ENCODE results near the gene MMAA. TPM values are rescaled to one million over a fixed set of nuclear protein-coding genes. Genes with fewer than 3 reads are reported as not detected.
"Not testable (repeated sequence)": the region's sequence is repeated elsewhere in the genome, so short reads cannot be mapped to it uniquely, and the experiment has no call there.

Gene MMAA
- polyA plus RNA-seq (ENCODE audit: insufficient read depth in 1 of 5, insufficient read length in 5 of 5, low replicate concordance in 1 of 5), result 1 to 10 TPM; 5.7 to 9.4 (median 7.2) TPM
- long read RNA-seq, donor 1, partial matches to known transcripts, result 0 of 3 reads
- long read RNA-seq, donor 1, other reads (novel, unspliced or antisense), result 0 of 3 reads
- long read RNA-seq, donor 2, full-length matches to known transcripts, result 1 of 1 reads
- long read RNA-seq, donor 2, partial matches to known transcripts, result 0 of 1 reads
- long read RNA-seq, donor 2, other reads (novel, unspliced or antisense), result 0 of 1 reads
- long read RNA-seq, donor 3, full-length matches to known transcripts, result 2 of 2 reads
- long read RNA-seq, donor 3, partial matches to known transcripts, result 0 of 2 reads
- long read RNA-seq, donor 3, other reads (novel, unspliced or antisense), result 0 of 2 reads
- long read RNA-seq, donor 4, result 0 reads
- long read RNA-seq, donor 5, result 0 reads
- long read RNA-seq, donor 6, full-length matches to known transcripts, result 2 of 2 reads
- long read RNA-seq, donor 6, partial matches to known transcripts, result 0 of 2 reads
- long read RNA-seq, donor 6, other reads (novel, unspliced or antisense), result 0 of 2 reads
- long read RNA-seq, donor 7, full-length matches to known transcripts, result 1 of 1 reads
- long read RNA-seq, donor 7, partial matches to known transcripts, result 0 of 1 reads
- long read RNA-seq, donor 7, other reads (novel, unspliced or antisense), result 0 of 1 reads
- long read RNA-seq, donor 8, full-length matches to known transcripts, result 1 of 1 reads
- long read RNA-seq, donor 8, partial matches to known transcripts, result 0 of 1 reads
- long read RNA-seq, donor 8, other reads (novel, unspliced or antisense), result 0 of 1 reads

DNA sequence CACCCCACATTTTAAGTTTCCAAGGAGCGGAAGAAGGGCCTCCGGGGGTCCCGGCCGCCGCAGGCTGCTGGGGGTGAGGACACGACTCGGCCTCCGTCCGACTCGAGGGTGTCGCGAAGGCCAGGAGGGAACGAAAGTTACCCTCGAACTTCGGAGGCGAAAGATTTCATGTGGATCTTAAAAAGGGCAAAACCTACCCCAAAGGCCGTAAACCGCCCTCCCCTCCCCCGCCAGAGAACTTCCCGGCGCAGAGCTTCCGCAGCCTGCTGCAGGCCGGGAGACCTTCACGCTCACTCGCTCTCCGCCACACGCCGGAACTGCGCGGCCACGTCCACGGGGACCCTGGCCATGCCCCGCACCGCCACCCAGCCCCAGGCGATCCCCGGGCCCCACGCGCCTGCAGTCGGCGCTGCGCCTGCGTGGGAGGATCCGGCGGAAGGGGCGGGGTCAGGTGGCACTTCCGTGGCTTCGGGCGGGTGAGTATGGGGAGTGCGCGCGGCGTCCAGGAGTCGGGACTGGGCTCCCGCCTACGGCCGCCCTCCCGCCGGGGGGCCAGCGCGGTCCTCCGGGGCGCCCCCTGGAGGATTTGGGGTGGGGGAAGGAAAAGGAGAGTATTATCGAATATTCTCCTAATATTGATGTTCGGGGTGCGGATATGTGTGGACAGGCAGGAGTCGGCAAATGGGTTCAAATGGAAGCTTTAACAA lies at the start of gene MMAA:
Gene MMAA (plus strand): TSS at position 454 of the 707 bp plus-strand sequence. CDS start 19,755 bp downstream, outside the sequence.
- peak; percentile 94 to 95 for DNase-seq

DNA sequence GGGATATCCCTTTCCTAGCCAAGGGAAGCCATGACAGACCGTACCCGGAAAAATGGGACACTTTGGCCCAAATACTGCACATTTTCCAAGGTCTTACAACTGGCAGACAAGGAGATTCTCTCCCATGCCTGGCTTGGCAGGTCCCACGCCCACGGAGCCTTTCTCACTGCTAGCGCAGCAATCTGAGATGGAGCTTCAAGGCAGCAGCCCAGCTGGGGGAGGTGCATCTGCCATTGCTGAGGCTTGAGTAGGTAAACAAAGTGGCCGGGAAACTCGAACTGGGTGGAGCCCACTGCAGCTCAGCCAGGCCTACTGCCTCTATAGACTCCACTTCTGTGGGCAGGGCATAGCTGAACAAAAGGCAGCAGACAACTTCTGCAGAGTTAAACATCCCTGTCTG lies 44.6 kb upstream of the MMAA start:
- not testable (repeated sequence) for DNase-seq

DNA sequence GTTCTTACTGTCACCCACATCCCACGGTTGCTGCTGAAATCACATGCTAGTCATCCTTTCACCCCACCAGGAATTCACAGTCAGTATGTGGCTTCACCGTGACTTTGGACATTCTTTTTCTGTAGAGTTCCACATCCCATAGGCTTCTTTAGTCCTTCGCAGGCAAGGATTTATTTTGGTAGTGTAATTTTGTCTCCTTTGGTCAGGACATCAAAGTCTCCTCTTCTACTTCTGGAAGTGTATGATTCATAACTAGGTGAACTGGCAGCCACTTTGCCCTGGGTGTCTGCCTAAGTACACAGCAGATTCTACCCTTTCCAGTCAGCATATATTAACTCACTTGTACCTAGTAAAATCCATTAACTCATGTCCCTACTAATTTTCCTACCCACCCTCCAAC lies 38.3 kb upstream of the MMAA start:
- DNase-seq, result no peak

DNA sequence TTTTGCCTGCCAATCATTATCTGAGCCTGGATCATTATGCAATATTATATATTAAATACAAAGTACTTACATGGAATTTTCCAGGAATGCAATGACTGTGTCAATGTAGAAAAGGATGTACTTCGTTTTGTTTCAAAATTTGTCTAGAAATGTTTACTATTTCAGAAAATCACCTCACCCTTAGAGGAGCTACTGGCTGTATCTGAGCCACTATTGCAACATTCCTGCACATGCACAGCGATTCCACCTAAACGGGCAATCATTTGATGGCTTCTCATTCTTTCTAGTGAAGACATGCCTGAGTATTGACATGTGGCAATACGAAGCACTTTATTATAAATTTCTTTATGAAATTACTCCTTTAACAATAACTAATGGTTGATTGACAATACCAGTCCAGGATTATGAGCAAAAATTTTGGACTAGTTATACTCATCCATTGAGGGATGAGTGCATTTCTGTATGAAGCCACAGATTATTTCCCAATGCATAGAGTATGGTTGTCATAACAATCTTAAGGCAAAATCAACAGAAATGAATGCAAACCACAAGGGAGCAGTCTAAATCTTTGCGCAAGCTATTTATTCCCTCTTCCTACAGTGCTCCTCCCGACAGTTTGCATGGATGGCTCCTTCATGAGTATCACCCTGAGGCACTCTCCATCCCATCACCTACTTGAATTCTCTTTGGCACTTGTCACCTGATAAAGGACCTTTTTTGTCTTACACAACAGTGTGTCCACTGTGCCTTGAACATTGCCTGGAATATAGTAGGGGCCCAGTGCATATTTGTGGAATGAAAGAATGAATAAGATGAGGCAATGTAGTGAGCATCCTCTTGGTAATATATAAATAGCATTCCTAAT lies 35.8 kb upstream of the MMAA start:
- no peak for DNase-seq

DNA sequence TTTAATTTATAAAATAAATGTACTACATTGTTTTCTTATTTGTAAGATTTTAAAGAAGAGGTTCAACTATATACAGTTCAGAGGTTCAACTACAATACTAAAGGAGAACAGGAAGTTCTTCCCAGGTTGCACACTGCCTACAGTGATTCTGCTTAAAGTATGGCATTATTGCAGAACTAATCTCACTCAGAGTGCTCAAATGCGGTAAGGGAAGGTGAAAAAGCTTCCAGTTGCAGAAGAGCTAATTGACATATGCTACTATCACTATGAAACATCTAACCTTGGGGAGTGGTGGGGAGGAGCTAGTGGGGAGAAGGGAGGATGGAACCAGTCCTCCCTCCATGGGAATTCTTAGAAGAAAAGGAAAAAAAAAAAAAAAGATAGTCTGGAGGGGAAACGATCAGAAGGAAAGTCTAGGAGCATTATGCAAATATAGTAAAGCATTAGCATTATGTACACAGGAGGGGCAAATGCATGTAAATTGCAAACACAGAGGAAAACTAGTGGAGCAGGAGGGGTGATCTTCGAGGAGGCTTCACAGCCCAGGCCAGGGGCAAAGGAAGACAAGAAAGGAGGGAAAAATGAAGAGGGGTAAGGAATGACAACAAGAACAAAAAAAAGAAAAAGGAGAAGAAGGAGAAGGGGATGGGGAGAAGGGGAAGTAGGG lies 32.0 kb upstream of the MMAA start:
- DNase-seq, result no peak

DNA sequence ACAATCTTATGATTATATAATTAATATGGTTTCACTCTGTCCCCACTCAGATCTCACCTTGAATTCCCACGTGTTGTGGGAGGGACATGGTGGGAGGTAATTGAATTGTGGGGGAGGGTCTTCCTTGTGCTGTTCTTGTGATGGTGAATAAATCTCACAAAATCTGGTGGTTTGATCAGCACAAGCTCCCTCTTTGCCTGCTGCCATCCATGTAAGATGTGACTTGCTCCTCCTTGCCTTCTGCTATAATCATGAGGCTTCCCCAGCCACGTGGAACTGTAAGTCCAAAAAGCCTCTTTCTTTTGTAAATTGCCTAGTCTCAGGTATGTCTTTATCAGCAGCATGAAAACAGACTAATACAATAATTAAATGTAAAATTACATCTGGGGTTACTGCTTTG lies 29.8 kb upstream of the MMAA start:
- DNase-seq, result not testable (repeated sequence)

DNA sequence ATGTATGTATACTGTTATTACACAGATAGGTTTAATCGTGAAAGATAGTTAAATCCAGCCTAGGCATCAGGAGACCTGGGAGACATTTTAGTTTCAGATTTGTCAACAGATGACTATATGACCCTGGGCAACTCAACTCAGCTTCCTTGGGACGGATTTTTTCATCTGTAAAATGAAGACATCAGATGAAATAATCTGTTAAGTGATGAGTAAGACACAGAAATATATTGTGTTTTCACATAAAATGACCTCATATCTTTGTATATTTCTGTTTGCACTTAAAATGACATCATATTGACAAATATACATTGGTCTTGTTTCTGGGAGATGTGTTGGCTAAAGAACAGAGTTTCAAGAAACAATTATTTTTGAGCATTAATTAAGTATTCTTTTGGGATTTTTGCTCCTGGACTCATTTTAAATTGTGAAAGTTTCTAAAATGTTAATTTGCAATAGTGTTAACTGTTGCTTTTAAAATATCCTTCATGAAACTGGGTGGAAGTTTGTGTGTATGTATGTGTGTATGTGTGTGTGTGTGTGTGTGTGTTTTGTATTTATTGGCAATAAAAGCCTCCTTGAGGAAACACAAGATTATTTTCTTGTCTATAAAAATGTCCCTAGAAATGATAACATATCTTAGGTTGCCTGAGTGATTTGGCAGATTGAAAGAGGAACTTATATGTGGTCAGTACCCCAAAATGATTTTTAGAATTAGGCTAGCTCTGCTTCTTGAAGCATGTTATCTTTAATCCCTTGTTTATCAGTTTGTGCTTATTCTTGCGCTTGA lies 29.1 kb upstream of the MMAA start:
- no peak for DNase-seq

DNA sequence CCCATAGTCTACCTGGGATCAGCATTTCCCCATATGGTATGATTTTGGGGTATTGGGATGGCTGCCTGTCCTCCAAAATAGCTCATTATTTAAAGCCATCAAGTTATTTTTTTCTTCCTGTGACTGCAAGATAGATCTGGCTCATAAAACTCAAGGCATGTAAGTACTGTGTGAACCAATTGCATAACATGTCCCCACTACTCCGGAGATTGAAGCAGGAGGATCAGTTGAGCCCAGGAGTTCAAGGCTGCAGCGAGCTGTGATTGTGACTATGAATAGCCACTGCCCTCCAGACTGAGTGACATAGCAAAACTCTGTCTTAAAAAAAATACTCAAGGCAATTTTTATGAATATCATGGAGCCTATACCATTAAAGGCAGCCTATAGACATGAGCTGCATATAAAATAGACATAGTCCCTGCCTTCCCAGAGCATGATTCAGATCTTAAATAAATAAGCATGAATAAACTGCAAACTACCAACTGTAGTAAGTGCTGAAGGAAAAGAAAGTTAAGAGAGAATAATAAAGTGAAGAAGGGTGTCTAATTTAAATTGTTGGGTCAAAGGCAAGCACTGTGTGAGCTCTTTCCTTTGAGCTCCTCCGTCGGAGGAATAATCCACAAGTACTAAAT lies 16.9 kb upstream of the MMAA start:
- DNase-seq, result no peak

DNA sequence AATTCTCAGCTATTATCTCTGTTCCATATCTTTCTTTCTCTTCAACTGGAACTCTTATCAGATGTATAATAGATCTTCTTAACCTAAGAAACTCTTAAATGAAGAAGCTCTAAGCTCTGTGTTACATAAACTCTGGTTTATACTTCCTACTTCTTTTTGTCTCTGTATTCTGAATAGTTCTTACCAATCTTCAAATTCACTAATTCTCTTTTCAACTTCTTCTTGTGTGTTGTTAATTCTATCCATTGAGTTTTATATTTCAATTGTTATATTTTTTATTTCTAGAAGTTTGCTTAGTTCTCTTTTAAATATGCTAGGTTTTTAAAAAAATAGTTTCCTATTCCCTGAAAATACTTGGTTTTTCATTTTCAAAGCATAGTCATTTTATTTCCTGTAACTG lies 13.2 kb upstream of the MMAA start:
- DNase-seq, result no peak

DNA sequence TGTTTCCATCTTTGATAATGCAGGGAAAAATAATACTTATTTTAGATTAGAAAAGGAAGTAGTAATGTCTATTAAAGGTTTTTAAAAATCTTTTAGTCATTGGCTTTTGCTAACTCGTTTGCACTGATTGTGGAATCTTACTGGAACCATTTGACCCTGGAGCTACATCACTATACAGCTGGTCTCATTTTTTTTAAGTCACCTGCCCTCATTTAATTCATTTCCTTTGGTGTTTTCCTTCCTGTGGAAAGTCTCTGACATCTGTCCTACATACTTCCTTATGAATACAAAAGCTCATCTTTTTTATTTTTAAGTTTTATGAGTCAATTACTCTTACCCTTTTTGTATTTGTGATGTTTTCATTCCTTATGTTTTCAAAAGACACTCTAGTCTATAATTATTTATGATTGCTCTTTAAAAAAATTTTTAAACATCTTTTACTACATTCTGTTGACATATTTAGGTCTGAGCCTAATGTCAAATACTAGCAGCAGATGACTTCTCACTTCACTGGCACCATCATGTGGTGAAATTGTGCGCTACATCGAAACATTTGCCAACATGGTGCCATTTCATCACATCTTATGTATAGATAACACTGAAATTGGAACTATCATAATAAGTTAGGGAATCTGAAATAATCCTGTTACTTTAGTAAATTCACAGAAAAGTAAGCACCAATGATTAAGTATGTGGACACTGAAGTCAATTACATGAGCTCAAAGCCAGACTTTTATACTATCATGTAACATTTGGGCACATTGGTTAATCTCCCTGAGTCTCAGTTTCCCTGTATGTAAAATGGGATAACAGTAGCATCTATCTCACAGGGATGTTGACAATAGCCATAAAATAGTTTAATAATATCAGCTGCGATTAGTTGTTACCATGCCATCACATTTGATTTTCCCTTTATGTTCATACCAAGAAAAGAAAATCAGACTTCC lies 9.4 kb upstream of the MMAA start:
- DNase-seq, result peak; percentile 50 to 74

DNA sequence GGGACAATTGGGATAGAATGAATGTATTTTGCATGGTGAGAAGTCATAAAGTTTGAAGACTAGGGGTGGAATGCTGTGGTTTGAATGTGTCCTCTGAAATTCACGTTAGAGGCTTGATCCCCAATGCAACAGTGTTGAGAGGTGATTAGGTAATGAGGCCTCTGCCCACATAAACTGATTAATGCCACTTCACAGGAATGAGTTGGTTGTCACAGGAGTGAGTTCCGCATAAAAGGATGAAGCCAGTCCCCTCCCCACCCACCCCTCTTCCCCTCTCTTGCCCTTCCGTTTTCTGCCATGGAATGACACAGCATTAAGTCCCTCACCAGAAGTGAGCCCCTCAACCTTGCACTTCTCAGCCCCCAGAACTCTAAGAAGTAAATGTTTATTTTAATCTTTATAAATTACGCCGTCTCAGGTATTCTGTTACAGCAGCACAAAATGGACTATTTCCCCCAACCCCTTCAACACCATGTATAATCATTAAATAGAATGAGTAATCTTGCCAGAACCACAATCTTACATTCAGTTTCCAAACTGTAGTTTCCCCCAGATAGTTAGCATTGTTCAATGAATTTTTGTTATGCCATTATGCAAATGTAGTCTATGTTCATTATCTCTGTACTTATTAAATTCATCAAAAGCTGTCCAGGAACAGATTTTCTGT lies 5.5 kb upstream of the MMAA start:
- DNase-seq, result no peak

DNA sequence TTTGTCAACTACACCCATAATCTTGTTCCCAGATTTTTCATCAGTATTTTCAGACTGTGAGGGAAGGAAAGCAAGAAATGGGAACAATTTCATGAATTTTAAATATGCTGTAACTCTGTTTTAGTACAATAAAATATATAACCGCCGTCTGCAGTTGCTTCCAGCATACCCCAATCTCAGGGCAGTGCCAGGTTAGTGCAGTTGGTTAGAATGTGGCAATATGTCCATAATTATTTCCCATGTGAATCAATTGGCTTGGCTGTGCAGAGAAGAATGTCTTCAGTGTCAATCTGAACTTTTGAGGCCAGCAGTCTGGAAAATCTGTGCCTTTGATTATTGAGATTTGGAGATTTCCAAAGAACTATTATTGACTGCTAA lies 5.0 kb upstream of the MMAA start:
- DNase-seq, result no peak

DNA sequence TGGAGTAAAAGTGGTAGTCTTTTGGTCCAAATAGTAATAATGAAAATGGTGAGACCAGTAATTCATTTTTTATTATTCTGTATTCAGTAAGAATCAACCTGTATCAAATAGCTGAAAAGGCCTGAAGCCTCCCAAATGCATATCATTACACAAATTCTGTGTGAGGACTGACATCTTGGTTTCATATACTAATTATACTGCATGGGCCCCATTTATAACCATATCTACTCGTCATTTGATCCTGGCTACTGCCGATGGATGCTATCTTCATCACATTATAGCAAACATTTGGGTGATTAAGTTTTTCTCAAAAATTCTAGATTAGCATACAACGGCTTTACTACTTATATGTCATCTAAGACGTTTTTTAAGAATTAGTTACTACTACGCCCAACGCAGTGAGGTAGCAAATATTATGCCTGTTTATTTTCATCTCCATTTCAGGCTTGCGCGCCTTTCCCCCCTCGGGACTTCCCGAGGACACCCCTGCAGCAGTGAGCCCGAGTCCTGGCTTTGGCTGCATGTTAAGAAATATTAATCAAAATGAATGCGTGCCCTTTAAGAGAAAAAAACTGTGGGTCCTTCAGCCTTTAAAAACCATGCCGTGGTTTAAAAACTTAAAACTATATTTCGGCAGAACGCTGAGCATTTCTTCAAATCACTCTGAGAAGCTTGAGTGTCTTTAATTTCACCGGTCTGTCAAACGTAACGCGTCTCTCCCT lies 814 bp upstream of the MMAA start:
- DNase-seq, result no peak

DNA sequence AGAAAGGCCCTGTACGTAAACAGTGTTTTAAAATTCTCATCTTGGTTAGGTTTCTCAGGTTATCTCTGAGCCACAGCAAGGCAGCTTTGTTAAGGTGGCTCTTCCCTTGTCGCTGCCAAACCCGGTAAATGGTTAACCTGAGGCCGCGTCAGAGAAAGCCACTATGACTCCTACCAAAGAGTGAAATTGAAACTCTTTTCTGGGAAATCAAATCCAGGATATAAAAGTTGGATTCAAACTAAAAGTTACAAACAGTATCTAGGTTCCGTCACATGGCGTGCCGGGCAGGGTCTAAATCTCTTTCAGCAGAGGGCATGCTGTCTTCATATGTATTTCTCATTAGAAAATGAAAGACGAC lies 433 bp downstream of the MMAA start:
- DNase-seq, result no peak

DNA sequence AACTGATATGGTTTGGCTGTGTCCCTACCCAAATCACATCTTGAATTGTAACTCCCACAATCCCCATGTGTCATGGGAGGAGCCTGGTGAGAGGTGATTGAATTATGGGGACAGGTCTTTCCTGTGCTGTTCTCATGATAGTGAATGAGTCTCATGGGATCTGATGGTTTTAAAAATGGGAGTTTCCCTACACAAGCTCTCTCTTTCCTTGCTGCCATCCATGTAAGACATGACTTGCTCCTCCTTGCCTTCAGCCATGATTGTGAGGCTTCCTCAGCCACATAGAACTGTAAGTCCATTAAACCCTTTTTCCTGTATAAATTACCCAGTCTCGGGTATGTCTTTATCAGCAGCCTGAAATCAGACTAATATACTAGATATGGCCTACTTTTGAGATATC lies 2.9 kb downstream of the MMAA start:
- not testable (repeated sequence) for DNase-seq

DNA sequence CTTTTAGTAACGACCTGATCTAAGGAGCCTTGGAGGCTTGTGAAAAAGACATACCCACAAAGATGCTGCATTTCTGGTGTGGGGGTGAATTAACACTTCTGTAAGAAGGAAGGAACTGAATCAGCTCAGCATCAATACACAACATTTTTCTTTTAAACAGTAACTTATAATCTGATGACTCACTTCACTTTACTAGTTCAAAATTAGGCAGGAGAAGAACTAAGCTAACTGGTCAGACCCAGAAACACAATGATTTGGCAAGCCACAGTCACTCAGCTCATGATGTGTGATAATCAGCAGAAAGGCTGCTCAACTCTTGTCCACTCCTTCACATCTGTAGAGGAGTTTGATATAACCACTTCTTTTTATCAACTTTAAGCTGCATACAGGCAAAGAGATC lies 4.6 kb downstream of the MMAA start:
- DNase-seq, result no peak

Data from right lung (tissue), 10 donors.